Measurements from ENCODE around the gene SOX11.

DNA sequence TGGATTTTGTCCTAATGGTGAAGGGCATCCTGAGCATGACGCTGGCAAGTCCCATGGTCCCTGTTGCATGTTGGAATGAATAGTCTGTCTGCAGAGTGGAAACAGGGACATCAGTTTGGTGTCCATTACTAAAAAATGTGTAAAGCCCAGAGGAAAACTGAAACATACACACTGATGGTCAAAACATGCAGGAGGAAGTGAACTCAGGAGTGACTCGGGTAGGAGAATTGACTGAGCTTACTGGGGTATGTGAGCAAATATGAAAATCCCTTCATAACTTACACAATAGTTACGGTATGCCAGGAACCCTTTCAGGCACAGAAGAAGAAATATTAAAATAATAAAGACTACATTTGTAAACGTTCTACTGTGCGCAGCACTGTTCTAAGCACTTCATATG is 5.6 kb upstream of the SOX11 start:
- TF ChIP-seq EZH2 (IDR thresholded peaks at IDR 0.05; ENCODE audit: borderline replicate concordance, insufficient read depth, low read depth, low read length, poor library complexity, severe bottlenecking) (no peak), CTCF (IDR thresholded peaks at IDR 0.05) (no peak)
